Natural killer cell (primary cell): ENCODE results near the gene C16orf90. TPM values are rescaled to one million over a fixed set of nuclear protein-coding genes. Genes with fewer than 3 reads are reported as not detected.

Source experiments
- ATAC-seq, 3 donors: fragments of 150-1000 bp in 2 of 3; fragments of 200-7000 bp in 1 of 3; cut with Tn5 transposase; 1 replicate in 1 of 3; 2 replicates in 2 of 3; pipeline ENCODE4 v1.10.0; 2021; ENCODE audit warnings: mild to moderate bottlenecking in 2 of 3, moderate library complexity in 2 of 3
- DNase-seq, 2 donors: peaks; one replicate each; pipeline versions ENCODE4 v3.0.0 to v3.0.0-alpha.2; 2013 to 2021; ENCODE audit warnings: mixed read lengths in 1 of 2
- H3K27ac ChIP-seq: one replicate; pipeline ENCODE4 v1.5.1; 2013; ENCODE audit warnings: mild to moderate bottlenecking, low read length
- H3K27me3 ChIP-seq: one replicate; pipeline ENCODE4 v1.6.1; 2013; ENCODE audit warnings: low read length; ENCODE audit not compliant: control insufficient read depth, insufficient read depth
- H3K36me3 ChIP-seq: one replicate; pipeline ENCODE4 v1.6.1; 2013; ENCODE audit warnings: low read length; ENCODE audit not compliant: control insufficient read depth, insufficient read depth
- H3K4me1 ChIP-seq: one replicate; pipeline ENCODE4 v1.6.1; 2013; ENCODE audit warnings: low read length; ENCODE audit not compliant: control insufficient read depth, insufficient read depth
- H3K4me3 ChIP-seq: one replicate; pipeline ENCODE4 v1.5.1; 2013; ENCODE audit warnings: low read length
- H3K9me3 ChIP-seq: one replicate; pipeline ENCODE4 v1.6.1; 2013; ENCODE audit warnings: low read length; ENCODE audit not compliant: control insufficient read depth, insufficient read depth
- H3K27ac Mint-ChIP-seq, 2 donors: one replicate each; pipeline ENCODE4 v1.8.0; 2022; ENCODE audit warnings: mild to moderate bottlenecking in 2 of 2, mixed read lengths in 2 of 2, moderate library complexity in 1 of 2
- H3K27me3 Mint-ChIP-seq, 2 donors: one replicate each; pipeline ENCODE4 v1.8.0; 2022; ENCODE audit warnings: low read depth in 2 of 2, mixed read lengths in 2 of 2
- H3K36me3 Mint-ChIP-seq: one replicate; pipeline ENCODE4 v1.8.0; 2022; ENCODE audit warnings: mixed read lengths
- H3K4me1 Mint-ChIP-seq, 2 donors: one replicate each; pipeline ENCODE4 v1.8.0; 2022; ENCODE audit warnings: mixed read lengths in 2 of 2
- H3K4me3 Mint-ChIP-seq: one replicate; pipeline ENCODE4 v1.8.0; 2022; ENCODE audit warnings: mild to moderate bottlenecking, moderate library complexity, mixed read lengths
- H3K9me3 Mint-ChIP-seq, 2 donors: one replicate each; pipeline ENCODE4 v1.8.0; 2022; ENCODE audit warnings: mixed read lengths in 2 of 2
- CTCF ChIP-seq: fragments of 200-600 bp; IDR thresholded peaks from one replicate; pipeline ENCODE4 v1.8.0; 2022; ENCODE audit warnings: antibody characterized with exemption
- WGBS: methylation state at CpG from one replicate; pipeline ENCODE4 v1.1.7; 2013; ENCODE audit warnings: missing lambda C conversion rate; ENCODE audit not compliant: insufficient coverage; 5-methylcytosine and 5-hydroxymethylcytosine counted together
- intact Hi-C: fragments of 100-400 bp; cut with micrococcal nuclease; formaldehyde crosslinking; loops from one replicate; pipeline ENCODE4 v1.14.2; 2022
- total RNA-seq, 4 donors: library from RNA; stranded (reverse); fragments of 120-200 nt in 1 of 4; gene quantifications; one replicate each; pipeline versions ENCODE4 v1.2.3 to v1.2.4, GENCODE V29; 2013 to 2022

Gene C16orf90
- total RNA-seq, 3 donors from 2014 or later (not counting 1 experiment from before 2014, with no cell fraction given) = not detected

- Histone ChIP-seq H3K9me3 (no peaks in the 10 kb centered on the region), H3K4me1 (peaks cover 40% of the 10 kb centered on the region), H3K36me3 (no peaks in the 10 kb centered on the region), H3K27ac (no peak overlapping the region), H3K27me3 (no peaks in the 10 kb centered on the region), H3K4me3 (no peak overlapping the region)
- H3K27me3 Mint-ChIP-seq = no peaks in the 10 kb centered on the region
- no peak for ATAC-seq
- peak overlapping the region; percentile 87 to 92 for H3K27ac Mint-ChIP-seq
- H3K36me3 Mint-ChIP-seq = no peaks in the 10 kb centered on the region
- 98% methylated on average over 16 of the region's 16 CpGs for WGBS
- H3K4me3 Mint-ChIP-seq = no peak overlapping the region
- H3K4me1 Mint-ChIP-seq = peaks cover 25 to 38% of the 10 kb centered on the region in 2 donors
- DNase-seq = no peak
- no peaks in the 10 kb centered on the region for H3K9me3 Mint-ChIP-seq
- intact Hi-C loops = no loop called here
- no peak for TF ChIP-seq CTCF
These were observed 3.7 kb upstream of the C16orf90 start for GRCh38 chr16:3498988-3499387.

- H3K4me3 Mint-ChIP-seq = no peak overlapping the region
- peak overlapping the region in 1 of 2 donors; percentile 92 for H3K27ac Mint-ChIP-seq
These were observed 2.5 kb upstream of the C16orf90 start for GRCh38 chr16:3497771-3498170.

GRCh38 chr16:3496386-3496785, 1.1 kb upstream of the C16orf90 start:
- H3K36me3 Mint-ChIP-seq = no peaks in the 10 kb centered on the region
- H3K9me3 ChIP-seq = no peaks in the 10 kb centered on the region
- no peak overlapping the region for H3K4me3 Mint-ChIP-seq
- no peak overlapping the region for H3K4me3 ChIP-seq
- no peak overlapping the region for H3K27ac Mint-ChIP-seq
- ATAC-seq (no peak), DNase-seq (no peak)
- H3K27ac ChIP-seq = no peak overlapping the region
- H3K4me1 Mint-ChIP-seq = peaks cover 20 to 23% of the 10 kb centered on the region in 2 donors
- H3K4me1 ChIP-seq = peaks cover 18% of the 10 kb centered on the region
- H3K9me3 Mint-ChIP-seq = no peaks in the 10 kb centered on the region
- H3K27me3 ChIP-seq = no peaks in the 10 kb centered on the region
- TF ChIP-seq CTCF = no peak
- H3K36me3 ChIP-seq = no peaks in the 10 kb centered on the region
- 97% methylated on average over 30 of the region's 30 CpGs for WGBS
- intact Hi-C loops = no loop called here
- no peaks in the 10 kb centered on the region for H3K27me3 Mint-ChIP-seq

More at GRCh38 chr16:3497771-3498170, 2.5 kb upstream of the C16orf90 start:
- DNase-seq (no peak), ATAC-seq (no peak)
- H3K27ac ChIP-seq = no peak overlapping the region
- no peaks in the 10 kb centered on the region for H3K27me3 Mint-ChIP-seq
- H3K9me3 ChIP-seq = no peaks in the 10 kb centered on the region
- no peak for TF ChIP-seq CTCF
- H3K4me3 ChIP-seq = no peak overlapping the region
- WGBS = 95% methylated on average over 4 of the region's 4 CpGs
- intact Hi-C loops = no loop called here
- peaks cover 31% of the 10 kb centered on the region for H3K4me1 ChIP-seq
- peaks cover 25 to 34% of the 10 kb centered on the region in 2 donors for H3K4me1 Mint-ChIP-seq
- H3K9me3 Mint-ChIP-seq = no peaks in the 10 kb centered on the region
- H3K27me3 ChIP-seq = no peaks in the 10 kb centered on the region
- no peaks in the 10 kb centered on the region for H3K36me3 ChIP-seq
- no peaks in the 10 kb centered on the region for H3K36me3 Mint-ChIP-seq

DNA sequence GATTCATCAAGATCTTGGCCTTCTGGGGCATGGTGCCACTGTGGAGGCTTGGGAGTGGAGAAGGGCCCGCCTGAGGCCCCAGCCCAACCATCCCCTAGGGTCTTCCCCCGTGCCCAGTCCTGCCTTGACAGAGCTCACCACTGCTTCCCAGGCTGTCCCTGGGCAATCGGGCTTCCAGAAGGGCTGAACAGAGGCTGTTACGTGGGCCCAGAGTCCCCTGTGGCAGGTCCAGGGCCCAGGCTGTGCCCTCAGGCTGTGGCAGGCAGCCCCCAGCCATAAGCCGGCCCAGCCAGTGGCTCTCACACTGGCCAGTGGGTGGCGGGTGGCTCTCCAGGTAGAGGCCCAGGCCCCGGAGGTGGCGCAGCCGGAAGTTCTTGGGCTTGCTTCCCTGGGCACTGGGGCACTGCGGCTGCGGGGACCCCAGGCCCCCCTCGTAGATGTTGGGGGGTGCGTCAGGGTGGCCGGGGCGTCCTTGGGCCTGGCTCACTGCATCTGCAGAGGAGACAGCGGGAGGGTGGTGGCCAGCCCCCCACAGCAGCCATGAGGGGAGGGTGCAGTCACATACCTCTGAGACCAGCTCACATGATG, 809 bp downstream of the C16orf90 start:
- Histone ChIP-seq H3K4me3 (no peak overlapping the region), H3K9me3 (no peaks in the 10 kb centered on the region), H3K36me3 (no peaks in the 10 kb centered on the region), H3K27ac (no peak overlapping the region), H3K27me3 (no peaks in the 10 kb centered on the region), H3K4me1 (no peaks in the 10 kb centered on the region)
- intact Hi-C loops = no loop called here
- Mint-ChIP-seq H3K4me1 (peaks cover 3 to 6% of the 10 kb centered on the region in 2 donors), H3K9me3 (no peaks in the 10 kb centered on the region), H3K27me3 (no peaks in the 10 kb centered on the region), H3K4me3 (no peak overlapping the region), H3K27ac (no peak overlapping the region), H3K36me3 (no peaks in the 10 kb centered on the region)
- WGBS = 95% methylated on average over 16 of the region's 16 CpGs
- TF ChIP-seq CTCF = no peak
- ATAC-seq (no peak), DNase-seq (no peak)
